Ammon's horn (tissue), 1 donor: ENCODE measurements around the gene EMX1.

Experiments
- DNase-seq: peaks from one replicate; pipeline ENCODE4 v3.0.0-alpha.2; 2016; ENCODE audit warnings: low spot score

The EMX1 gene

DNA sequence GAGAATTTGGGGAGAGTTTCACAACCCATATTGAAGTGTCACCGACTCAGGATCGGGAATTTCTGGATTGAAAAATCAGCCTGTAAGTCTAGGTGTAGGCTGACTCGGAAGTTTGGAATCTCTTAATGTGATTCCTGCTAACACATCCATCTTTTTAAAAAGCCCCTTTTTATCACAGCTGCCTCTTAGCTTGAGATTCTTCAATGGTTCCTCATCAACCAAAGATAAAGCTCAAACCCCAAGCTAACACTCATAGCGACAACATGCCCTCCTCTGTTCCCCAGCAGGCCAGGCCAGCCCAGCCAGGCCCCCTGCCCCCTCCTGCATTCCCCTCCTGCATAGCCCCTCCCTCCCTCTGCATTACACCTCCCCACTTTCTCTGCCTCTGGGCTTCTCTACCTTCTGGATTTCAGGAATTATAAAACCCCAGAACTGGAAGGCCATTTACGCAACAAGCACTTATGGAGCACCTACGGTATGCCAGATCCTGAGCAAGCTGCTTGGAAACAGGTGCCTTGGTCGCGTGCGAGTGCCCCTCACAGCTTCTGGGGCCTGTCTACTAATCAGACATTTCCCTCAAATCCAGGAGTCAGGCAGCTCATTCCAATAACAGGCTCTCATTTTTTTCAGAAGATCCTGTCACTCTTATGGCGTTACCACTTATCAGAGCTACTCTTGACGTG lies 63.4 kb downstream of the EMX1 start:
- DNase-seq: no peak

DNA sequence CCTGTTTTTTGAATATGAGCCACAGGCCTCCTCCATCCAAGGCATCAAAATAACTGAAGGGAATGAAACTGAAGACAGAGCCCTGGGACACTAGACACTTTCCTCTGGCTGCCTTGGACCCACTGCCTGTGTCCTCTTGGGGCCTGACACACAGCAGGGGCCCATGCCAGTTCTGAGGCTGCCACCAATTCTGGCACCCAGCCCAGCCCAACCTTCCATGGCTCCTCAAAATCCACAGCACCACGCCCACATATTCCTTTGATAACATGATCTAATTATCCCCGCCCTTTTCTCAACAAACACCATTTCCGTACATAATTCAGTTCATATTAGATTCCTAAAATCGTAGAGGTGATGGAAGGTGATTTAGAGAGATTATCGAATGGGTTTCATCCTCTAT lies 64.2 kb downstream of the EMX1 start:
- no peak for DNase-seq

DNA sequence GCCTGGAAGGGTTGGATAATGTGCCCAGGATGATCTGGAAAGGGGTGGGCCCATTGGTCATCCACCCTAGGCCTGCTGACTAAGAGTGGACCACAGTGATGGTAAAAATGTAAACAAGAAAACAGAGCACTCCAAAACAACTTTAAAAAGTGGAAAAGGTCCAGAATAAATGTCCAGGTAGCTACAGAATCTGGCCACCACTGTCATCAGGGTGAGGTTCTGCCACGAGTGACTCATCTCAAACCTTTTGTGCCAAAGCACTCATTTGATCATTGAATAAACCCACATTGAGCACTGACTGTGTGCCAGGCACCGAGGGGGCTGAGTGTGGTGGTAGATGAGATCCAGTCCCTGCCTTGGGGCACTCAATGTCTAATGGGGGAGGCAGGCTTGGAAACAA lies 64.9 kb downstream of the EMX1 start:
- no peak for DNase-seq

DNA sequence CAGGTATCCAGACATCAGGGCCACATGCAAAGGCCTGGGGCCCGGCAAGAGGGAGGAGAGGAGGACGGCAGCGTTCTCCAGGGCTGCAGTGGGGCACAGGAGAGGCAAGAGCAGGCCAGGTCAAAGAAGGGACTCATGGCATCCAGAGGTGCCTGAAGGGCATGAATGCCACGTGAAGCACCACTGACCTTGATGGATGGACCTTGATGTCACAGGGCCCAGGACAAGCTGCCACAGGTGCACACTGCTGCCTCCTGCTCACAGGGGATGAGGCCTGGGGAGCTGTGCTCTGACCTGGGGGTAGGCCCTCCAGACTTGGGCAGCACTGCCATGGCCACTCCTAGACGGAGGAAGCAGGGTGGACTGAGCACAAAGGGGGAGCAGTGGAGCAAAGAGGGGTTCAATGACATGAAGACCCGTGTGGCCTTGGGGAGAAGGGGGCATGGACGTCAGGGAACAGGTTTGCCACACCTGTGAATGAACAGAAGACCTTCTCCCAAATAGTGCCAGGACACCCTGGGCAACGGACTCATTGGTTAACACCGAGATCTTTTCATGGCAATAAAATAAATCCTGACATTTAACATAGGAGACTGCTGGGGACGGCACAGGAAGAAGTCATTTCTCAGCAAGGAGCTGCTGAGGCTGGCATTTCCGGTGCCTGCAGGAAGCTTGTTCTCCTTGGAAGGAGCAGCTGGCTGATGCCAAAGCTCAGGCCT lies 65.6 kb downstream of the EMX1 start:
- no peak for DNase-seq

DNA sequence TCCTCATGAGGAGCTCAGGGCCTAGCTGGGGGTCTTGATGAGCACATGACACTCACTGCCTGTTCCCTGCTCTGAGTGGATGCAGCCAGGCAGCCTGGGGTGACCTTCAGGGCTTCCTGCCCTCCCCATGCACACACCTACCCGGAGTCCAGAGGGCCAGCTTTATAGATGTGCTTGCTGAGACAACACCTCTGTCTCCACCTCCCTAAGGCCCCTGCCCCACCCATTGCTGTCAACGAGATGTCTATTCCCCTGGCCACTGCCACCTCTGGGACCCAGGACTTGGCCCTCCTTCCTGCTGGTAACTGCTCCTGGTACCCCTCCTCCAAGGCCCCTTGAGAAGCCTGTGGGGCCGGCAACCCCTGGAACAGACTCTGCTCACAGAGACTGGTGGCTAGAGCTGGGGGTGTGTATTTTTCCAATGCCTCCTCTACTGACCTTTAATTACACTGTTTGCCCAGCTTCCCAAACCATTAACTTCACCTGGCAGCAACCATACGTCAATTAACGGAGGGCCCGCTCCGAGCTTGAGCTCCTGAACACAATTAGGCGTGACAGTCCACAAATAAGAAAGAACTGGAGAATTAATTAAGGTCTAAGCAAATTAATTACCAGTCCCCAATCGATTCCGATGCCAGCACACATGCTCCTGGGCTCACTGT lies 66.3 kb downstream of the EMX1 start:
- DNase-seq: no peak

DNA sequence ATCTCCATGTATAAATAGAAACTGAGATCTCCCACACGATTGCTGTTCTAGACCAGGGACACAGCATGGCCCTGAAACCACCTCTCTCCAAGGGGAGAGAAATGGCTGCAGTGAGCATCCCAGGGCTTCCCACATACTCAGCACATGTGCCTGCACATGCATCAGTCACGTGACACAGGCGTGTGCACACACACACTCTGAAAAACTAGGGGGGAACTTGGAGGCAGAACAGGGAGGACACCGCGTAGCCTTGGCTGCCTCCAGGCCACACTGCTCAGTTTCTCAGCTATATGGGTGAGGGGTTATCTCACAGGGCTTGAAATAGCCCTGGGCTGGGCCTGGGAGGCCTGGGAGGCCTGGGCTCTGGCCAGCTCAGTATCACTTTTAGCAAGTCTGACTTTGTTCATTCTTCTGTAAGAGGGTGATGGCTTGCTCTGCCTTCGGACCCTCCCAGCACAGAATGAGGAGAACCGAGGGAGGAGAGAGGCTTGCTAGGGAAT lies 66.9 kb downstream of the EMX1 start:
- DNase-seq: no peak
